22Rv1 (cell line): ENCODE data around the gene RHBDL3.

Experiments
- ZFX ChIP-seq: fragments of 450-650 bp; IDR thresholded peaks from 2 replicates; pipeline ENCODE4 v1.6.1; 2017; ENCODE audit warnings: antibody characterized with exemption, borderline replicate concordance
- TF ChIP-seq, protein P1 (sequence below): fragments of 450-650 bp; IDR thresholded peaks from 2 replicates; pipeline ENCODE4 v1.5.1; 2017; ENCODE audit warnings: mild to moderate bottlenecking

GRCh38 chr17:32239456-32239855 is 26.2 kb upstream of the RHBDL3 start:
- TF ChIP-seq, protein P1, sequence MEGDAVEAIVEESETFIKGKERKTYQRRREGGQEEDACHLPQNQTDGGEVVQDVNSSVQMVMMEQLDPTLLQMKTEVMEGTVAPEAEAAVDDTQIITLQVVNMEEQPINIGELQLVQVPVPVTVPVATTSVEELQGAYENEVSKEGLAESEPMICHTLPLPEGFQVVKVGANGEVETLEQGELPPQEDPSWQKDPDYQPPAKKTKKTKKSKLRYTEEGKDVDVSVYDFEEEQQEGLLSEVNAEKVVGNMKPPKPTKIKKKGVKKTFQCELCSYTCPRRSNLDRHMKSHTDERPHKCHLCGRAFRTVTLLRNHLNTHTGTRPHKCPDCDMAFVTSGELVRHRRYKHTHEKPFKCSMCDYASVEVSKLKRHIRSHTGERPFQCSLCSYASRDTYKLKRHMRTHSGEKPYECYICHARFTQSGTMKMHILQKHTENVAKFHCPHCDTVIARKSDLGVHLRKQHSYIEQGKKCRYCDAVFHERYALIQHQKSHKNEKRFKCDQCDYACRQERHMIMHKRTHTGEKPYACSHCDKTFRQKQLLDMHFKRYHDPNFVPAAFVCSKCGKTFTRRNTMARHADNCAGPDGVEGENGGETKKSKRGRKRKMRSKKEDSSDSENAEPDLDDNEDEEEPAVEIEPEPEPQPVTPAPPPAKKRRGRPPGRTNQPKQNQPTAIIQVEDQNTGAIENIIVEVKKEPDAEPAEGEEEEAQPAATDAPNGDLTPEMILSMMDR, result no peak
- TF ChIP-seq ZFX, result no peak
